ENCODE results near the gene FOXP1. TPM values are rescaled to one million over a fixed set of nuclear protein-coding genes. Genes with fewer than 3 reads are reported as not detected.

Gene FOXP1
- total and polyA plus RNA-seq, 2 of the 8 experiments (the other 6 are each of a cell fraction or from before 2014, with no cell fraction given), result 13.9 to 25.4 TPM

DNA sequence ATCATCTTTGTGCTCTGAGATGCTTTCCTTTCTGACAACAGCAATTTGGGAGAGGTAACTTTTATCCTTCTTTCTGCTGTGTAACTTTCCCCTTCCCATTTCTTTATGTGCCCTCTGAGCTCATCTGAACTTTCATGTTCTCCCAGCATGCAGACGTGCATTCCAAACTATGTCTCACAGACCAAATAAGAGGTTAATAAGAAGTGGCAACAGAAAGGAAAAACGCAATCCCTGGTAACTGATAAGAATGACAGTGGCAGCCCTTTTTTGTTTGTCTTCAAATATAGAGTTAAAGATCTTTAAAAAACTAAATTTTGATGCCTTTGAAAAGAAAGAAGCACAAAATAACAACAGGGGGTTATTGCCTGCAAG is 533.4 kb downstream of the FOXP1 start:
- H2AFZ ChIP-seq (ENCODE audit: low read length), result no peak overlapping the region
- H3K9me3 ChIP-seq (ENCODE audit: insufficient read depth in 2 of 2, low read depth in 1 of 2, low read length in 1 of 2), result no peaks in the 10 kb centered on the region
- H3K9ac ChIP-seq (replicated peaks in 1 of 4; ENCODE audit: extremely low read depth in 1 of 4, low read depth in 3 of 4, low read length in 3 of 4), result no peak overlapping the region
- POLR2A ChIA-PET (ENCODE audit: partially characterized antibody), result no interaction called here
- 9% methylated on average over 2 of the region's 2 CpGs; no CpG with 5 or more reads in 1 of the 2 experiments for WGBS, 2 experiments (ENCODE audit: extremely low coverage in 1 of 2, insufficient coverage in 1 of 2, insufficient read length in 1 of 2, insufficient replicate concordance in 2 of 2, low coverage in 1 of 2, low lambda C conversion rate in 2 of 2, missing lambda C conversion rate in 1 of 2)
- peaks cover 0 to 3% of the 10 kb centered on the region in 2 experiments for H4K20me1 ChIP-seq (replicated peaks in 1 of 2; ENCODE audit: control insufficient read depth in 1 of 2, insufficient read depth in 2 of 2, low read length in 2 of 2)
- peaks cover 0 to 4% of the 10 kb centered on the region in 2 experiments; a peak in 1 of 4 replicates for H3K79me2 ChIP-seq (ENCODE audit: control insufficient read depth in 1 of 2, insufficient read depth in 2 of 2, low read length in 2 of 2)
- no peak overlapping the region for H2BK120ac ChIP-seq (replicated peaks; ENCODE audit: low read depth, low read length)
- H3K27me3 ChIP-seq (replicated peaks in 1 of 4; ENCODE audit: control insufficient read depth in 3 of 4, extremely low read depth in 1 of 4, insufficient read depth in 3 of 4, low read length in 3 of 4), result no peaks in the 10 kb centered on the region
- H2BK12ac ChIP-seq (ENCODE audit: low read depth, low read length), result peak overlapping the region; percentile 70
- peak; percentile 62 for FAIRE-seq
- H3K56ac ChIP-seq (replicated peaks; ENCODE audit: insufficient read length, low read depth, low read length), result no peak overlapping the region
- H2AK5ac ChIP-seq (ENCODE audit: low read depth, low read length), result no peak overlapping the region
- H3K4me3 ChIP-seq (ENCODE audit: extremely low read depth in 1 of 4, insufficient read depth in 2 of 4, low read depth in 3 of 4, low read length in 4 of 4), result peak overlapping the region in 1 of 4 experiments; percentile 22; a peak in 1 of 8 replicates
- peaks cover 0 to 9% (median 0%) of the 10 kb centered on the region in 4 experiments; a peak in 2 of 8 replicates for H3K36me3 ChIP-seq (ENCODE audit: control insufficient read depth in 2 of 4, insufficient read depth in 4 of 4, low read length in 3 of 4)
- no peak overlapping the region for H3K23ac ChIP-seq (ENCODE audit: insufficient read length)
- no peak overlapping the region for H3K27ac ChIP-seq (ENCODE audit: low read depth, low read length)
- peak overlapping the region; percentile 53 to 63; a peak in 3 of 4 replicates for H3K4me2 ChIP-seq (ENCODE audit: insufficient read depth in 1 of 2, low read depth in 2 of 2, low read length in 2 of 2)
- no peaks in the 10 kb centered on the region for H3K79me1 ChIP-seq (ENCODE audit: low read depth, low read length)
- no peak overlapping the region for H4K8ac ChIP-seq (ENCODE audit: extremely low read depth, insufficient read depth, low read length)
- DNase-seq (ENCODE audit: low read depth in 1 of 2, low spot score in 2 of 2), result no peak
- H3K4ac ChIP-seq (replicated peaks; ENCODE audit: insufficient read length, low read depth, low read length), result no peak overlapping the region
- no peak overlapping the region for H2BK15ac ChIP-seq (ENCODE audit: low read length)
- no peak overlapping the region for H4K91ac ChIP-seq (replicated peaks; ENCODE audit: insufficient read length, low read length)
- no peak overlapping the region for H3K14ac ChIP-seq (ENCODE audit: insufficient read length)
- H2BK20ac ChIP-seq (ENCODE audit: low read length), result 0 out of 2 replicates have a peak overlapping the region, but pooled peaks have one; percentile 63
- H3K23me2 ChIP-seq (ENCODE audit: low read depth, low read length), result no peaks in the 10 kb centered on the region
- peak overlapping the region; percentile 5; the same call in 1 of the 2 replicates for H2BK5ac ChIP-seq (ENCODE audit: low read depth, low read length)
- CTCF ChIA-PET (ENCODE audit: partially characterized antibody), result interaction anchor here (0.7 to 1.5 kb wide), 2 partner anchors 11 to 73 kb away, joined by 3 read pairs; no protein-coding TSS in a partner anchor
- no peak overlapping the region for H4K5ac ChIP-seq (ENCODE audit: insufficient read length, low read depth, low read length)
- H3K4me1 ChIP-seq (replicated peaks in 1 of 4; ENCODE audit: control insufficient read depth in 3 of 4, insufficient read depth in 4 of 4, low read length in 3 of 4), result peaks cover 16 to 63% (median 47%) of the 10 kb centered on the region in 4 experiments
- peak overlapping the region; percentile 11; the same call in 1 of the 2 replicates for H3K18ac ChIP-seq (ENCODE audit: extremely low read depth, low read length)
- no peak for TF ChIP-seq TEAD4 (IDR thresholded peaks at IDR 0.05; ENCODE audit: low read depth, low read length)
- TF ChIP-seq KDM1A (IDR thresholded peaks at IDR 0.05; ENCODE audit: borderline replicate concordance, low read length), result no peak
- 0 out of 4 replicates have a peak, but pooled peaks of 1 of the 2 experiments have one; percentile 19 for TF ChIP-seq HDAC2 (IDR thresholded peaks at IDR 0.05; ENCODE audit: borderline replicate concordance in 1 of 2, low read depth in 2 of 2, low read length in 2 of 2)

Data from H1 (cell line).